K562 (cell line): ENCODE data around the gene KNCN. TPM values are rescaled to one million over a fixed set of nuclear protein-coding genes. Genes with fewer than 3 reads are reported as not detected.

ENCODE experiments used
- ATAC-seq: fragments of 200-7000 bp; cut with Tn5 transposase; 3 replicates; pipeline ENCODE4 v1.9.1; 2020; ENCODE audit warnings: moderate library complexity
- BruUV-seq: library from RNA; stranded (reverse); fragments of 400-500 nt; replicated peaks from 2 replicates; lab custom pipeline; 2021; lab: Mats Ljungman, UMichigan
- CTCF ChIA-PET: fragments of 300-600 bp; formaldehyde crosslinking; extraction: SDS; loops from one replicate; lab custom pipeline; 2021; ENCODE audit warnings: low intra/inter-chr PET ratio; lab: Yijun Ruan, JAX
- POLR2A ChIA-PET: fragments of 300-600, 350-650 bp; sonication (Branson Sonifier 250); formaldehyde crosslinking; extraction: SDS; loops from one replicate; lab custom pipeline; 2021; ENCODE audit warnings: antibody characterized with exemption, inconsistent platforms; lab: Yijun Ruan, JAX
- DNase-seq, 4 experiments: peaks; one replicate each; pipeline versions ENCODE4 v3.0.0 to v3.0.0-alpha.2; 2011 to 2018; ENCODE audit warnings: low spot score in 3 of 4, mixed read lengths in 3 of 4; ENCODE audit errors: extremely low read depth in 1 of 4
- FAIRE-seq: peaks from 2 replicates; lab custom pipeline; 2011; peaks lifted over from hg19 to GRCh38; lab: Jason Lieb, UNC
- H2AFZ ChIP-seq: 2 replicates; pipeline ENCODE4 v1.6.0; 2011; ENCODE audit warnings: low read depth, low read length, control low read depth, inconsistent platforms
- H3K27ac ChIP-seq: fragments of 200-600 bp; 3 replicates; pipeline ENCODE4 v1.8.0; 2011; ENCODE audit warnings: low read depth, mild to moderate bottlenecking, control low read depth, inconsistent platforms, low read length, moderate library complexity, mixed read lengths; ENCODE audit errors: extremely low read depth
- H3K27me3 ChIP-seq, 2 experiments: fragments of 300-600 bp in 1 of 2; 2 replicates in 1 of 2; 3 replicates in 1 of 2; pipeline versions ENCODE4 v1.6.0 to v1.8.0; 2011; ENCODE audit warnings: inconsistent platforms in 2 of 2, low read length in 2 of 2, mild to moderate bottlenecking in 1 of 2, mixed read lengths in 1 of 2, moderate library complexity in 1 of 2; ENCODE audit not compliant: control insufficient read depth in 2 of 2, insufficient read depth in 2 of 2
- H3K36me3 ChIP-seq: fragments of 300-600 bp; 3 replicates; pipeline ENCODE4 v1.8.0; 2011; ENCODE audit warnings: mild to moderate bottlenecking, low read length, inconsistent platforms; ENCODE audit not compliant: control insufficient read depth, insufficient read depth
- H3K4me1 ChIP-seq, 2 experiments: fragments of 200-600 bp in 1 of 2; replicated peaks in 1 of 2; 2 replicates in 1 of 2; 3 replicates in 1 of 2; pipeline versions ENCODE4 v1.5.1 to v1.8.0; 2011; ENCODE audit warnings: inconsistent platforms in 2 of 2, low read length in 2 of 2, mild to moderate bottlenecking in 1 of 2, mixed read lengths in 1 of 2, moderate library complexity in 1 of 2; ENCODE audit not compliant: control insufficient read depth in 2 of 2, insufficient read depth in 2 of 2
- H3K4me2 ChIP-seq: 2 replicates; pipeline ENCODE4 v1.6.1; 2011; ENCODE audit warnings: low read length, control low read depth, inconsistent platforms, mixed read lengths; ENCODE audit not compliant: insufficient read depth
- H3K4me3 ChIP-seq: fragments of 200-600 bp; sonication (generic), shearing (Covaris generic); 2 replicates; pipeline ENCODE4 v1.5.1; 2016; ENCODE audit warnings: control low read depth, inconsistent platforms
- H3K79me2 ChIP-seq: fragments of 200-600 bp; 3 replicates; pipeline ENCODE4 v1.8.0; 2011; ENCODE audit warnings: low read length, inconsistent platforms; ENCODE audit not compliant: control insufficient read depth, insufficient read depth
- H3K9ac ChIP-seq, 2 experiments: 2 replicates each; pipeline versions ENCODE4 v1.6.0 to v1.6.1; 2011; ENCODE audit warnings: low read depth in 2 of 2, low read length in 2 of 2, control low read depth in 1 of 2, inconsistent platforms in 1 of 2, mild to moderate bottlenecking in 1 of 2, mixed read lengths in 1 of 2; ENCODE audit not compliant: insufficient read depth in 1 of 2
- H3K9me1 ChIP-seq: one replicate; pipeline ENCODE4 v1.6.0; 2011; ENCODE audit warnings: inconsistent platforms, mild to moderate bottlenecking, low read length, moderate library complexity; ENCODE audit not compliant: control insufficient read depth, insufficient read depth
- H3K9me3 ChIP-seq: replicated peaks from 2 replicates; pipeline ENCODE4 v1.5.1; 2011; ENCODE audit warnings: low read depth, low read length, inconsistent platforms; ENCODE audit not compliant: control insufficient read depth, insufficient read depth
- H4K20me1 ChIP-seq: replicated peaks from 2 replicates; pipeline ENCODE4 v1.6.1; 2011; ENCODE audit warnings: low read length, inconsistent platforms, mixed read lengths; ENCODE audit not compliant: control insufficient read depth, insufficient read depth
- ARID3B ChIP-seq: fragments of 250-450 bp; sonication (Bioruptor Pico); IDR thresholded peaks from 2 replicates; pipeline ENCODE4 v1.4.0; 2020; ENCODE audit warnings: borderline replicate concordance
- CXXC5 ChIP-seq: fragments of 250-450 bp; sonication (Bioruptor Pico); IDR thresholded peaks from 2 replicates; pipeline ENCODE4 v1.8.0; 2022; ENCODE audit warnings: inconsistent platforms, mild to moderate bottlenecking, moderate library complexity
- HCFC1 ChIP-seq: IDR thresholded peaks from 2 replicates; pipeline ENCODE4 v1.6.1; 2012; ENCODE audit warnings: low read depth, low read length, improper control_type of control experiment
- HIVEP1 ChIP-seq: fragments of 250-450 bp; sonication (Bioruptor Pico); IDR thresholded peaks from 2 replicates; pipeline ENCODE4 v1.4.0; 2020; ENCODE audit warnings: mild to moderate bottlenecking
- HNRNPUL1 ChIP-seq: fragments of 200-400 bp; formaldehyde crosslinking; IDR thresholded peaks from 2 replicates; pipeline ENCODE4 v1.6.1; 2017; ENCODE audit warnings: low read length
- MIER1 ChIP-seq: fragments of 450-650 bp; IDR thresholded peaks from 2 replicates; pipeline ENCODE4 v1.6.1; 2016; ENCODE audit warnings: antibody characterized with exemption, mild to moderate bottlenecking, low read depth
- MTF1 ChIP-seq: fragments of 250-450 bp; sonication (Bioruptor Pico); IDR thresholded peaks from 2 replicates; pipeline ENCODE4 v1.9.0; 2021; ENCODE audit warnings: moderate library complexity, mild to moderate bottlenecking, inconsistent platforms, borderline replicate concordance
- NCOA4 ChIP-seq: fragments of 450-650 bp; IDR thresholded peaks from 2 replicates; pipeline ENCODE4 v1.6.1; 2018; ENCODE audit warnings: mild to moderate bottlenecking; ENCODE audit not compliant: partially characterized antibody
- POLR3A ChIP-seq: IDR thresholded peaks from 2 replicates; pipeline ENCODE4 v1.6.1; 2011; ENCODE audit warnings: borderline replicate concordance, mild to moderate bottlenecking, moderate library complexity; ENCODE audit not compliant: insufficient read length, insufficient read depth; ENCODE audit errors: extremely low read depth
- ZNF274 ChIP-seq: IDR thresholded peaks from 2 replicates; pipeline ENCODE4 v1.6.1; 2011; ENCODE audit warnings: low read depth, mild to moderate bottlenecking, low read length, moderate library complexity, borderline replicate concordance
- ZNF384 ChIP-seq: IDR thresholded peaks from 2 replicates; pipeline ENCODE4 v1.6.1; 2012; ENCODE audit warnings: low read depth, low read length, improper control_type of control experiment
- ZNF639 ChIP-seq, 2 experiments: fragments of 200-800 bp in 1 of 2; sonication (Bioruptor generic) in 1 of 2; sonication (generic) in 1 of 2; formaldehyde crosslinking in 1 of 2; IDR thresholded peaks in 1 of 2; conservative IDR thresholded peaks in 1 of 2; 2 replicates each; pipeline versions ENCODE4 v1.5.0 to v1.6.1; 2016 to 2020; ENCODE audit warnings: missing compliant biosample characterization in 1 of 2, missing genetic modification characterization in 1 of 2, missing genetic modification reagents in 1 of 2
- ZNF696 ChIP-seq: fragments of 250-450 bp; sonication (Bioruptor Pico); conservative IDR thresholded peaks from 2 replicates; pipeline ENCODE4 v1.4.0; 2020; ENCODE audit warnings: mild to moderate bottlenecking, moderate library complexity
- WGBS: fragments of 100-300 bp; shearing (Covaris generic); methylation state at CpG from one replicate; pipeline ENCODE4 v1.1.6; 2016; ENCODE audit warnings: low coverage, mixed read lengths; ENCODE audit not compliant: insufficient coverage; ENCODE audit errors: missing lambda C conversion rate; 5-methylcytosine and 5-hydroxymethylcytosine counted together
- in situ Hi-C: fragments of 300-500 bp; cut with MboI; formaldehyde crosslinking; loops from 4 replicates; pipeline ENCODE4 v1.15.0; 2018; ENCODE audit warnings: inconsistent platforms, mixed read lengths
- intact Hi-C: fragments of 100-400 bp; cut with micrococcal nuclease; formaldehyde crosslinking; loops from 2 replicates; pipeline ENCODE4 v1.14.2; 2022
- polyA plus RNA-seq, 8 experiments: library from polyadenylated mRNA; depleted of rRNA in 4 of 8; stranded (reverse) in 5 of 8; unstranded in 3 of 8; fragments of >200 nt; fragmentation: Nextera tagmentation in 2 of 8; fragmentation: Illumina TruSeq in 1 of 8; extraction: Ambion mirVana in 2 of 8; extraction: Trizol in 1 of 8; gene quantifications; 2 replicates each; pipeline versions ENCODE4 v1.2.1 to v1.2.3, GENCODE V29; 2011 to 2014; ENCODE audit warnings: inconsistent platforms in 1 of 8, missing spikeins in 1 of 8
- total RNA-seq, 7 experiments: library from RNA; depleted of rRNA in 6 of 7; stranded (reverse); fragments of >200 nt in 6 of 7; fragmentation: Illumina TruSeq in 2 of 7; extraction: Trizol in 2 of 7; gene quantifications; 2 replicates each; pipeline versions ENCODE4 v1.2.1 to v1.2.3, GENCODE V29; 2011 to 2021; ENCODE audit warnings: low replicate concordance in 1 of 7

KNCN gene
- total and polyA plus RNA-seq, 9 of the 15 experiments (the other 6 are each of a cell fraction or from before 2014, with no cell fraction given) = not detected

- H3K4me1 ChIP-seq = 0 out of 5 replicates have a peak, but pooled peaks cover 0 to under 1% of the 10 kb centered on the region in 2 experiments
- no peak for ATAC-seq
- ChIA-PET CTCF (no interaction called here), POLR2A (interaction anchor here (0.6 to 3.7 kb wide), 3 partner anchors 11 to 1583 kb away, joined by 3 to 20 read pairs (median 19); partner anchors contain the start of gene MKNK1)
- H3K79me2 ChIP-seq = no peaks in the 10 kb centered on the region
- intact Hi-C loops = no loop called here
- no peak overlapping the region for H3K4me2 ChIP-seq
- no peak for DNase-seq
- peaks cover 67% of the 10 kb centered on the region for H3K36me3 ChIP-seq
- no peaks in the 10 kb centered on the region for H3K9me3 ChIP-seq
- no peak overlapping the region for H3K9ac ChIP-seq
- H4K20me1 ChIP-seq = no peaks in the 10 kb centered on the region
- H2AFZ ChIP-seq = no peak overlapping the region
- FAIRE-seq = no peak
- no TSS peak for BruUV-seq
- H3K4me3 ChIP-seq = no peak overlapping the region
- TF ChIP-seq NCOA4 (no peak), ZNF274 (peak; percentile 75; the same call in 1 of the 2 replicates)
- H3K27ac ChIP-seq = no peak overlapping the region
- in situ Hi-C loops = no loop called here
- no peaks in the 10 kb centered on the region for H3K9me1 ChIP-seq
- H3K27me3 ChIP-seq = no peaks in the 10 kb centered on the region
- 92% methylated on average over 3 of the region's 3 CpGs for WGBS
Measured at GRCh38 chr1:46589529-46589928, 38.1 kb upstream of the KNCN start.

GRCh38 chr1:46587069-46587468, 35.6 kb upstream of the KNCN start:
- no TSS peak for BruUV-seq
- no peaks in the 10 kb centered on the region for H3K79me2 ChIP-seq
- no peak overlapping the region for H3K4me2 ChIP-seq
- H4K20me1 ChIP-seq = 0 out of 2 replicates have a peak, but pooled peaks cover 4% of the 10 kb centered on the region
- intact Hi-C loops (no loop called here), in situ Hi-C loops (no loop called here)
- H3K27ac ChIP-seq = no peak overlapping the region
- no peaks in the 10 kb centered on the region for H3K9me3 ChIP-seq
- TF ChIP-seq HNRNPUL1 = no peak
- no peak for TF ChIP-seq POLR3A
- TF ChIP-seq MTF1 (CRISPR knock-in tag) = no peak
- TF ChIP-seq MIER1 = no peak
- no peak for TF ChIP-seq CXXC5
- no peak for TF ChIP-seq ZNF639 (CRISPR knock-in tag; conservative IDR thresholded peaks at IDR 0.05 in 1 of 2, IDR thresholded peaks at IDR 0.05 in 1 of 2)
- TF ChIP-seq ARID3B = no peak
- no peak for TF ChIP-seq HIVEP1 (CRISPR knock-in tag)
- no peak for TF ChIP-seq ZNF696 (CRISPR knock-in tag)
- no peak for TF ChIP-seq HCFC1
- no peak for TF ChIP-seq ZNF384
- ATAC-seq = no peak
- no peak overlapping the region for H2AFZ ChIP-seq
- 86% methylated on average over 7 of the region's 7 CpGs for WGBS
- H3K4me1 ChIP-seq = peaks cover 7 to 22% of the 10 kb centered on the region in 2 experiments; a peak in 4 of 5 replicates
- H3K4me3 ChIP-seq = no peak overlapping the region
- H3K36me3 ChIP-seq = peaks cover 72% of the 10 kb centered on the region
- DNase-seq = no peak
- ChIA-PET CTCF (no interaction called here), POLR2A (no interaction called here)
- FAIRE-seq = no peak
- H3K9me1 ChIP-seq = no peaks in the 10 kb centered on the region
- H3K27me3 ChIP-seq = no peaks in the 10 kb centered on the region
- H3K9ac ChIP-seq = peak overlapping the region in 1 of 2 experiments; percentile 54; a peak in 1 of 4 replicates
